Mucosa of stomach (tissue), 1 donor: ENCODE measurements around the gene PTPRJ.
"Not testable (repeated sequence)": the region's sequence is repeated elsewhere in the genome, so short reads cannot be mapped to it uniquely, and the experiment has no call there.

Experiments
- H3K27me3 ChIP-seq: one replicate; pipeline ENCODE4 v1.7.0; 2013; ENCODE audit warnings: mild to moderate bottlenecking, low read length; ENCODE audit not compliant: control insufficient read depth, insufficient read depth
- H3K36me3 ChIP-seq: one replicate; pipeline ENCODE4 v1.7.0; 2013; ENCODE audit warnings: low read length; ENCODE audit not compliant: control insufficient read depth, insufficient read depth
- H3K4me1 ChIP-seq: one replicate; pipeline ENCODE4 v1.7.0; 2013; ENCODE audit warnings: mild to moderate bottlenecking, low read length; ENCODE audit not compliant: control insufficient read depth, insufficient read depth
- H3K4me3 ChIP-seq: one replicate; pipeline ENCODE4 v1.7.0; 2013; ENCODE audit warnings: low read length
- H3K9ac ChIP-seq: one replicate; pipeline ENCODE4 v1.7.0; 2013; ENCODE audit warnings: mild to moderate bottlenecking, low read length, moderate library complexity
- H3K9me3 ChIP-seq: one replicate; pipeline ENCODE4 v1.7.0; 2013; ENCODE audit warnings: mild to moderate bottlenecking, low read length, moderate library complexity; ENCODE audit not compliant: control insufficient read depth
- donor health status: Pancreatic carcinoma.

The PTPRJ gene

DNA sequence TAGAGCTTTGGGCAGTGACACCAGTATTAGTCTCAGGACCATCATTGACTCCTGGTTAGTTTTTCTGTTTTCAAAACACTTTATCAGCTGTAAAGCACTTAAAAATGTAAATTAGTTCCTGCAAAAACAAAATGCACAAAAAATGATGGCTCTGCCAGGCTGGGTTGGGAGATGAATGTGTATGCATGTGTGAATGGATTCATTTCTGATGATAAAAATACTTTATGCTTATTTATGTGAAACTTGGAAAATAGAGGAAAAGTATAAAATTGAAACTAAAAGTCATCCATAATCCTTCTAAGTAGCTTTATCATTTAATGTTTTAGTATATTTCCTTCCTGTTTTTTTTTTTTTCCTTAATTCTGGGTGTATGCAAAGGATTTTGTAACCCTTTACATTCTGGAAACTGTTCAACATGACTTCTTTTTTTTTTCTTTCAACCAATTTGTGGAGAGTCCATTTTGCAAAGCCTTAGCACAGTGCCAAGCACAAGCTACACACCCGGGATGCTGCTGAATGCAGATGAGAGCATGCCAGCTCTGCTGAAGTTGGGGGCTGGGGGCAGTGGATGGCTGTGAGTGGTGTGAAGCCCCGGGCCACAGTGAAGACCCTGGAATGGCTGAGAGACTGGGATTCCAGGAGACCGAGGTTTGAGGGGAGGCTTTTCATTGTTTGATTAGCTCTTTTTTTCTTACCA lies 37.6 kb downstream of the PTPRJ start:
- Histone ChIP-seq H3K4me3 (no peak overlapping the region), H3K27me3 (no peaks in the 10 kb centered on the region), H3K36me3 (no peaks in the 10 kb centered on the region), H3K9me3 (no peaks in the 10 kb centered on the region), H3K9ac (peak overlapping the region; percentile 24), H3K4me1 (peaks cover 42% of the 10 kb centered on the region)

DNA sequence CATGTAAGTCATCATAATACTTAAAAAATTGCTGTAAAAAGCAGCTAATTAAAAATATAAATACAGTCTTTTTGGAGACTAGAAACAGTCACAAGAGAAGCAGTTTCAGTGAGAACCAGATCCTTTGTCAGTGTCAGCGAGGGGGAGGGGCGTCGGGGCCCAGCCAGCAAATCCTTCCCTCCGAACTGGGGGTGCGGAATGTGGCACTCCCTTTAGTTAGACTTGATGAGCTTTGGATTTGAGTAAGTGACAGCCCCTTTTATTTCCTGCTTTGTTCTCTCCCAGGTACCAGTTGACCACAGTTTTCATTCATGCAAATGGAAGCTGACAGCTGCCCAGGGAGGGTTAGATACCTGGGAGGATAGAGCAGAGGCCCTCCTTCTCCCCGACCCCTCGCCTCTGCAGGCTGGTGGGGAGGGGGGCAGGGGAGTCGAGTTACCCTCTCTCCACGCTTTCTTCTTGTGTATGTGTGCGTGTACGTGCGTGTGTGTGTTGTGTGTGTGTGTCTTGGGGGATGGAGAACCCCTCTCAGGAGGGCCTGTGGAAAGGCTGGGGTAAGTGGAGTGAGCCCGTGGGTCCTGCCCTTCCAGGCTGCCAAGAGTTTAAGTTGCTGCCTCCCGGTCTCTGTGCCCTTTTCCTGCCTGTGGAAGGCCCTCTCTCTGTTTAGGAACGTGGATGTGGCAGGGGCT lies 38.3 kb downstream of the PTPRJ start:
- H3K4me3 ChIP-seq: no peak overlapping the region
- peak overlapping the region; percentile 24 for H3K9ac ChIP-seq
- no peaks in the 10 kb centered on the region for H3K27me3 ChIP-seq
- H3K9me3 ChIP-seq: no peaks in the 10 kb centered on the region
- H3K4me1 ChIP-seq: peaks cover 35% of the 10 kb centered on the region
- no peaks in the 10 kb centered on the region for H3K36me3 ChIP-seq

DNA sequence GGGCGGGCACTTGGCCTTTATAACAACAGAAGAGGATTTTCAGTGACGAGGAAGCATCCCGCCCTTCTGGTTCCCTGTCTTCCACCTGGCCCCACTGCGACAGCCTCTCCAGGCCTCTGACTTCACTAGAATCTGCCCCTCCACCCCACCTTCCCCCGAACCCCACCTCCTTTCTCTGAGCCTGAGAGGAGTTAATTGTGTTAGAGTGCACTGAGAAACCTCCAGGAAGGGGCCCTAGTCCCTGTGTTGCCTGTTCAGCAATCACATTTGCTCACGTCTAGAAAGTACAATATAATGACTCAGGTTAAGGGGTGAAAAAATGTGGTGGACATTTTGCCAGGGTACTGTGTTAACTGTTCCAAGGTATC lies 38.8 kb downstream of the PTPRJ start:
- Histone ChIP-seq H3K9ac (peak overlapping the region; percentile 24), H3K9me3 (no peaks in the 10 kb centered on the region), H3K36me3 (no peaks in the 10 kb centered on the region), H3K4me1 (peaks cover 30% of the 10 kb centered on the region), H3K27me3 (no peaks in the 10 kb centered on the region), H3K4me3 (no peak overlapping the region)

DNA sequence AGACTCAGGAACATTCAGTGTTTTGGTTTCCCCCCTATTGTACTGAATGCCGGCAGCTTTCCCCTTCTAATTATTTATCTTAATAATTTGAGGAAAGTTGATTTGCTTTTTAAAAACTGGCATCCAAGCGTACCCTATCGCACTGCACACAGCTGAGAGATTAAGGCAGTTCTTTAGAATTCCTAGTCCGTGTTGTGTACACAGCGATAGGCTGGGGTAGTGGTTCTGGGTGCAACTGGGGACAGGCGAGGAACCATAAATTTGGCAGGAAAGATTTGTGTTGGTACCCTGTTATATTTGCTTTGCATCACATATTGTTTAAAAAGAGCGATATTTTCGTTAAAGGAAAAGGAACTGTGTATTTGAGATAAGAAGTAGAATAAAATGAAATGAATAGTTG lies 39.2 kb downstream of the PTPRJ start:
- Histone ChIP-seq H3K9ac (peak overlapping the region; percentile 24), H3K4me1 (peaks cover 29% of the 10 kb centered on the region), H3K36me3 (no peaks in the 10 kb centered on the region), H3K27me3 (no peaks in the 10 kb centered on the region), H3K4me3 (no peak overlapping the region), H3K9me3 (no peaks in the 10 kb centered on the region)

DNA sequence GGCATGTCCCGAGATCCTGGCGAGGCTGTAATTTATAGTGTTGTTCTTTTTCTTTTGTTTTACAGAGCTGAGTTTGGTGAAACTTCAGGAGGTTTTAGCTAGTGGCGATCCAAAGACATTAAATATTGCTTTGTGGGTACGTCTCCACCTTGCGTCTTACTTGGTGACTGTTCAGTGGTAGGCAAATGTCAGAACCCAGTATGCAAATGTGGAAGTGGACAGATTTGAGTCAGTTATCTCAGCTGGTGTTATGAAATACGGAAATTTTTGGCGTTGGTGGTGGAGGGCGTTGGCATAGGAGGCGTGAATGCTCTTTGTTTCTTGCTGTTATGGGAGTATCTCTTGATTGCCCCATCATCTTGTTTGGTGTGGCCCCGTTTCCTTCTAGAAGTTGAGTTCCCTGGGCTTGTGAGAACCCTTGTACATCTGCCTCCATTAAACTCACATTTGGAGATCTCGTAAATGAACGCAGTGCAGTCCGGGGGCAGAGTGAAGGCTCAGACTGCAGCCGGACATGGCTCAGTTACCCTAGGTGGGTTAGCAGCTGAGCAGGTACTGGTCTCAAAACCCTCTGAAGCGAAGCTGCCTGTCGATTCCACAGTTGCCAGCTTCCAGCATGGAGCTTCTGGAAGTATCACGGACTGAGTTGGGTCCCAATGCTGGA lies 39.9 kb downstream of the PTPRJ start:
- H3K4me3 ChIP-seq: no peak overlapping the region
- no peaks in the 10 kb centered on the region for H3K36me3 ChIP-seq
- no peak overlapping the region for H3K9ac ChIP-seq
- peaks cover 36% of the 10 kb centered on the region for H3K4me1 ChIP-seq
- H3K27me3 ChIP-seq: no peaks in the 10 kb centered on the region
- no peaks in the 10 kb centered on the region for H3K9me3 ChIP-seq

DNA sequence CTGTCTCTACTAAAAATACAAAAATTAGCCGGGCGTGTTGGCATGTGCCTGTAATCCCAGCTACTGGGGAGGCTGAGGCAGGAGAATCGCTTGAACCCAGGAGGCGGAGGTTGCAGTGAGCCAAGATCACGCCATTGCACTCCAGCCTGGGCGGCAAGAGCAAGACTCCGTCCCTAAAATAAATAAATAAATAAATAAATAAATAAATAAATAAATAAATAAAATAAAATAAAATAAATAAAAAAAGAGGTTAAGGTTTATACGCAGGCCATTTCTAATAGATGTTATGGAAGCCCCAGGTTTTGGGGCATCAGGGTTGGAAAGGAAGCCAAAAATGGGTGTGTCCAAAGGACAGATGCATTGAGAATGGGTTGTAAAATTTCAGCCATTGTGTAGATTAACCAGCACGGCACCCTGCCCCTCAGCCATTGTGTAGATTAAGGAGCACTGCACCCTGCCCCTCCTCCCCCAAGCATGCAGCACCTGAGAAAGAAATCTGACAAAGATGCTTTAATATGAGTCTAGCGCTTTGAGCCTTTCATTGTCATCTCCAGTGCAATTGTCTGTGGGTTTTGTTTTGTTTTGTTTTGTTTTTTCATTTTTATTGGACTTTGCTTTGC lies 41.0 kb downstream of the PTPRJ start:
- not testable (repeated sequence) for H3K36me3 ChIP-seq, H3K9ac ChIP-seq, H3K27me3 ChIP-seq, H3K4me3 ChIP-seq, H3K9me3 ChIP-seq
- H3K4me1 ChIP-seq: peaks cover 40% of the 10 kb centered on the region

DNA sequence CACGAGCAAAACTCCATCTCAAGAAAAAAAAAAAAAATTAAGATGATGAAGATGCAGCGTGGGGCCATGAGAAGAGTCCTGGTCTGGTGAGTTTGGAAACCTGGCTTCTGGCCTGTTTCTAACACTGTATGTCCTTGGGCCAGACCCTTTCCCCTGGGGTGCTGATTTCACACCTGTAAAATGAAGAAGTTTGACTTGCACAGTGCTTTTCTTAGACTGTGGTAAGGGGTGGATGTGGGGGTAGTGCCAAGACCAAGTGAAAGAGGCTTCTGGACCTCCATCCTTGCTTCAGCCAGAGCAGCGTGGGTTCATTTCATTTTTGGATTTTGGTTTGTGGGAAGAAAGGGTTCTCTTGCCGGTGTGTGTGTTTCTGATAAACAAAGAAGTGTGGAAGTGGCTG lies 42.1 kb downstream of the PTPRJ start:
- H3K4me3 ChIP-seq: no peak overlapping the region
- H3K4me1 ChIP-seq: peaks cover 40% of the 10 kb centered on the region
- no peaks in the 10 kb centered on the region for H3K27me3 ChIP-seq
- H3K9me3 ChIP-seq: no peaks in the 10 kb centered on the region
- H3K9ac ChIP-seq: no peak overlapping the region
- no peaks in the 10 kb centered on the region for H3K36me3 ChIP-seq

DNA sequence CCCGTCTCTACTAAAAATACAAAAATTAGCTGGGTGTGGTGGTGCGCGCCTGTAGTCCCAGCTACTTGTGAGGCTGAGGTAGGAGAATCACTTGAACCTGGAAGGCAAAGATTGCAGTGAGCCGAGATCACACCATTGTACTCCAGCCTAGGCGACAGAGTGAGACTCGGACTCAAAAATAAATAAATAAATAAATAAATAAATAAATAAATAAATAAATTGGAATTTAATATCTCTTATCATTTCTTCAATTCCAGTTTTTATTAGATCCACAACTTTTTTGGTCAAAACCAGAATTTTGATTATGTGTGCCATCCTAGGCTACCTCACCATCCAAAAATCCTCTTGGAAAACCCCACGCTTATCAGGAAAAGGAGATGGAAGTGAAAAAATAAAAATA lies 43.2 kb downstream of the PTPRJ start:
- H3K4me1 ChIP-seq: peaks cover 35% of the 10 kb centered on the region
- not testable (repeated sequence) for H3K27me3 ChIP-seq, H3K36me3 ChIP-seq, H3K9me3 ChIP-seq, H3K4me3 ChIP-seq, H3K9ac ChIP-seq

DNA sequence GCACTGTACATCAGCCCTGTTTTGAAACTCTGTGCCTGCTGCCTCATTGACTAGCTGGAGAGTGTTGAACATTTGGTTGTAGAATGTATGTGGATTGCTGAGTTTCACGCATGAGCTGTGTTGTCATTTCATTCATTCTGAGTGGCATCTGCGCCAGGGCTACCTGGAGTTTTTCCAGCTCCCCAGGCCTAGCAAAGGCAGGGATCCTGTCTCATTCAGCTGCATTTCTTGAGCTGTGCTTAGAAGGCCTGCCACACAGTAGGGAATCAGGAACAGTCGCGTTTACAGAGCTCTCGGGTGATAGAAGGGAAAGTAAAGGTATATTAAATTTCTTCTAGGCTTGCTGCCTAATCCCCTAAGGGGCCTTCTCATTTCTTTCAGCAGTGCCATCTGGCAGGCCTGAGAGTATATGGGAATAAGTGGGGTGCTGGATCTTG lies 44.3 kb downstream of the PTPRJ start:
- Histone ChIP-seq H3K4me3 (no peak overlapping the region), H3K27me3 (no peaks in the 10 kb centered on the region), H3K4me1 (peaks cover 33% of the 10 kb centered on the region), H3K36me3 (no peaks in the 10 kb centered on the region), H3K9me3 (no peaks in the 10 kb centered on the region), H3K9ac (peak overlapping the region; percentile 35)

DNA sequence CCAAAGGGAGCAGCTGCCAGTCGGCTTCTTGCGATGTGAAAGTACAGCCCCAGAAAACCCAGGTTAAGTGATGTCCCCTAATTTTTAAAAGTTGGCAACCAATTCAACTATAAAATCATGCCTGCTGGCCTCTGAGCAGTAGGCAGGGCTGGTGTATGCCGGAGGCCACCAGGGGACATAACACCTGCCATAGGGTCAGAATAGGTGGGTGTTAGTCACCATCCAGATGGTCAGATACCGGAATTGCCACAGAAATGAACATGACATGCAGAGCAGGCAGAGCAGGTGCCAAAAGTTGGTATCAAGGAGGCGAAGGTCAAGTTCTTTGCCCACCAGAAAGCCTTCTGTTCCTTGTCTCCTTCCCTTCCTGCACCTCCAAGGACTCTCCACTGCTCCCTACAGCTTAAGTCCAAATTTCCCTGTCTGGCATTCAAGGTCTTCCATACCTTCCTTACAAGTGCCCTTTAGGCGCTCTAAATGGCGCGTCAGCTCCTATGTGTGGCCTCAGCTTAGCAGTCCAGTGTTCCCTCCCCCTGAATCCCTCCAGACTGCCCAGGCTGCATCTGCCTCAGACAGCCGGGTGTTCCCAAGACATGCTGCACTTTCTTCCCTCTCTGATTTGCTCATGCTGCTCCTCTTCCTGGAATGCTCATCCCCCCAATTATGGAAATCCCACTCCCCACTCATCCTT lies 45.1 kb downstream of the PTPRJ start:
- Histone ChIP-seq H3K36me3 (no peaks in the 10 kb centered on the region), H3K9ac (peak overlapping the region; percentile 35), H3K27me3 (no peaks in the 10 kb centered on the region), H3K4me1 (peaks cover 33% of the 10 kb centered on the region), H3K9me3 (no peaks in the 10 kb centered on the region), H3K4me3 (no peak overlapping the region)

DNA sequence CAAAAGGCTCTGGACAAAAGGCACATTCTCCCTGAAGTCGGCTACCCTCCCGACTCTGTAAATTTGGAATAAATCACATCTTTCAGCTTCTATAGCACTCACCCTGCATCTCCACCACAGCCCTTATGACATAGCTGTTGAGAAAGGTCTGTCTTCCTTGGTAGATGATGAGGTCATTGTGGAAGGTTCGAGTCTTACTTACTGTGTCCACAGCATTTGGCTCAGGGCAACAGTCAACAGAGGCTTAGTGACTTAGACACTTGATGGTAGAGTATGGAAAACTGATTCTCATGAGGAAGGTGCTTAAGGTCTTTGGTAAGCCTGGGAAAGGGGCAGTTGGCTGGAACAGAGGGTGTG lies 45.6 kb downstream of the PTPRJ start:
- no peak overlapping the region for H3K9ac ChIP-seq
- H3K36me3 ChIP-seq: no peaks in the 10 kb centered on the region
- no peak overlapping the region for H3K4me3 ChIP-seq
- H3K4me1 ChIP-seq: peaks cover 32% of the 10 kb centered on the region
- H3K9me3 ChIP-seq: no peaks in the 10 kb centered on the region
- H3K27me3 ChIP-seq: no peaks in the 10 kb centered on the region
